Epithelial cell of esophagus (primary cell): ENCODE measurements around the gene DENND6B.
A peak's percentile ranks its signal among the peaks of the same experiment; 100 is the strongest.

Experiments used
- DNase-seq: peaks from one replicate; pipeline ENCODE4 v3.0.0; 2010; ENCODE audit warnings: low read depth
- H3K4me3 ChIP-seq: 2 replicates; pipeline ENCODE4 v1.5.1; 2011; ENCODE audit warnings: mild to moderate bottlenecking, low read length, control low read depth
- TF ChIP-seq, protein P1 (sequence below): IDR thresholded peaks from 2 replicates; pipeline ENCODE4 v1.5.1; 2011; ENCODE audit warnings: low read depth, mild to moderate bottlenecking, low read length, control low read depth, inconsistent platforms; ENCODE audit not compliant: insufficient read depth; ENCODE audit errors: missing control alignments

Gene DENND6B

DNA sequence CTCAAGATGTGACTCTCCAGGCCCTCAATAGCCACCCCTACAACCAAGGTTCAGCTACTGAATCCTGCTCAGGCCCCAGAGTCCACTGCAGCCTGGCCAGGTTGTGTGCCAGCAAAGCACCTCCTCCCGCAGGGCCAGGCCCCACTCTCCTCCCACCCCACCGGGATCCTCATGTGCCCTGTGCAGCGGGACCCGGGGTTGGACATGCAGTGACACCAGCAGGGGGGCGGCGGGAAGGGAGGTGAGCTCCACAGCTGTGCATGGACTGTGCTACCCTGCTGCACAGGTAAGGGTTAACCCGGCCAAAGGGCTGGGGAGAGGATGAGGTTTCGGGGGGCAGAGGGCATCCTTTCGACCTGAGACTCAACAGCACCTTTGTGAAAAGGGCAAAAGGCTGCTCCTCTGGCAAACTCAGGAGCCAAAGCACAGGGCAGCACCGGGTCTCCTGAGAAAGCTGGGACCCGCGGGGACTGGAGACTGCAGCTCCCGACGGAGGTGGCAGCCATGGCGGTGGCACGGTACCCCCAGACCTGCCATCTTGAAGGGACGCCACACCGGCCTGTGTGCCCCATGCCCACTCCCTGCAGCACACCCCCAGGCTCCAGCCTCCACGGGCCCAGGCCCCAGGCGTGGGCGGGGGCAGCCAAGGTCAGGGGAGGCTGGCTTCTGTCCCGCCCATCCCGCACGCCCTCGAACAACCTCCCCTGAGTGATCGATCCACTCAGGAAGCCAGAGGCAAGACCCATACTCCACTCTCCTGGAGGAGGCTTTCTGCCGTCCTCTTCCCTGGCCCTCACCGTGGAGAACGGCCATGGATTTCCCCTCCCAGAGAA, 29.9 kb downstream of the DENND6B start:
- TF ChIP-seq, protein P1, sequence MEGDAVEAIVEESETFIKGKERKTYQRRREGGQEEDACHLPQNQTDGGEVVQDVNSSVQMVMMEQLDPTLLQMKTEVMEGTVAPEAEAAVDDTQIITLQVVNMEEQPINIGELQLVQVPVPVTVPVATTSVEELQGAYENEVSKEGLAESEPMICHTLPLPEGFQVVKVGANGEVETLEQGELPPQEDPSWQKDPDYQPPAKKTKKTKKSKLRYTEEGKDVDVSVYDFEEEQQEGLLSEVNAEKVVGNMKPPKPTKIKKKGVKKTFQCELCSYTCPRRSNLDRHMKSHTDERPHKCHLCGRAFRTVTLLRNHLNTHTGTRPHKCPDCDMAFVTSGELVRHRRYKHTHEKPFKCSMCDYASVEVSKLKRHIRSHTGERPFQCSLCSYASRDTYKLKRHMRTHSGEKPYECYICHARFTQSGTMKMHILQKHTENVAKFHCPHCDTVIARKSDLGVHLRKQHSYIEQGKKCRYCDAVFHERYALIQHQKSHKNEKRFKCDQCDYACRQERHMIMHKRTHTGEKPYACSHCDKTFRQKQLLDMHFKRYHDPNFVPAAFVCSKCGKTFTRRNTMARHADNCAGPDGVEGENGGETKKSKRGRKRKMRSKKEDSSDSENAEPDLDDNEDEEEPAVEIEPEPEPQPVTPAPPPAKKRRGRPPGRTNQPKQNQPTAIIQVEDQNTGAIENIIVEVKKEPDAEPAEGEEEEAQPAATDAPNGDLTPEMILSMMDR = no peak
- H3K4me3 ChIP-seq = no peak overlapping the region
- no peak for DNase-seq

DNA sequence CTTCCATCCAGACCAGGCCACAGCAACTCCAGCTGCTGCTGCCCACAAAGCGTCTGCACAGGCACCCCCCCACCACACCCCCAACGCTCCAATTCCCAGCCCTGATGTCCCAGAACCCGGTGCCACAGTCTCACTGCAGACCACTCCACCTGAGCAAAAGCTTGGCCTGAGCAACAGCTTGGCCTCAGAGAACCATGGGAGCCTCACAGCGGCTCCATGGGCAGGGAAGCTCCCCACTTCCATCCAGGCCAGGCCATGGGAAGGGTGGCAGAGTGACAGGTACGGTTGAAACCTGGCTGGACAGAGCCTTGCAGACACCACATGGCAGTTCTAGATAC, 32.5 kb downstream of the DENND6B start:
- H3K4me3 ChIP-seq = no peak overlapping the region
- DNase-seq = no peak
- TF ChIP-seq, protein P1 = no peak

DNA sequence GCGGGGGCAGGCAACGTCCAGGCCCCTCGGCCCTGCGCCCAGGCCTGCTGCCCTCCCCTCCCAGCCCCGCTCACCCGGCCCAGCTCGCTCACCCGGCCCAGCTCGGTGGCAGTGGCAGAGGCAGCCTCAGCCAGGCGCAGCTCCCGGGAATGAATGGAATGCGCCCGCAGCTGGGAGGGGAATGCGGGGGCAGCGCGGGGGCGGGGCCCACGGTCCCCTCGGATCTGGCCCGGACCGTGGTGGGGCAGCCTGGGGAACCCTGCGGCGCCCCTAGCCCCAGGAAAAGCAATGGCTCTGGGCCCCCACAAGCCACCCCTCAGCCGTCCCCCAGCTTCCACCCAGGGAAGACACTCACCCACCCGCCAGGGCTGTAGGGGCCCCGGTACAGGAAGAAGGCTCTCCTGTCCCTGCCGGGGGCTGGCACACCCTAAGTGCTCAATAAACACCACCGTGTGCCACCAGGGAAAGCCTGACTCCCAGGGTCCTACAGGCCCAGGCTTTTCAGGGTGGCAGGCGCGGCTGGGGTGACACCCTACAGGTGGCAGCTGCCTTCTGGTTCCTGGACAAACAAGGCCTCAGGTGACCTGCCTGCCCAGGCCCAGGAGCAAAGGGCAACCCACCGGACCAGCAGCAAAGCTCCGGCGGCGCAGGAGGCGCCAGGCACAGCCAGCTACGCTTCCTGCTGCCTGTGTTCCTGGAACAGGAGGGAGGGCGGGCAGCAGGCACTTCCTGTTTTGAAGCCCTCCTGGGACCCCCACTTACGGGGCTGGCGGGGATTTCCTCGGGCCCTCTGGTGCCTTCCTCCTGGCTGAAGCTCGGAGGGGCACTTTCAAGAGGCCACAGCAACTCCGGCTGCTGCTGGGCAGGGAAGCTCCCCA, 33.1 kb downstream of the DENND6B start:
- H3K4me3 ChIP-seq = peak overlapping the region; percentile 8
- DNase-seq = peak; percentile 69
- TF ChIP-seq, protein P1 = no peak

DNA sequence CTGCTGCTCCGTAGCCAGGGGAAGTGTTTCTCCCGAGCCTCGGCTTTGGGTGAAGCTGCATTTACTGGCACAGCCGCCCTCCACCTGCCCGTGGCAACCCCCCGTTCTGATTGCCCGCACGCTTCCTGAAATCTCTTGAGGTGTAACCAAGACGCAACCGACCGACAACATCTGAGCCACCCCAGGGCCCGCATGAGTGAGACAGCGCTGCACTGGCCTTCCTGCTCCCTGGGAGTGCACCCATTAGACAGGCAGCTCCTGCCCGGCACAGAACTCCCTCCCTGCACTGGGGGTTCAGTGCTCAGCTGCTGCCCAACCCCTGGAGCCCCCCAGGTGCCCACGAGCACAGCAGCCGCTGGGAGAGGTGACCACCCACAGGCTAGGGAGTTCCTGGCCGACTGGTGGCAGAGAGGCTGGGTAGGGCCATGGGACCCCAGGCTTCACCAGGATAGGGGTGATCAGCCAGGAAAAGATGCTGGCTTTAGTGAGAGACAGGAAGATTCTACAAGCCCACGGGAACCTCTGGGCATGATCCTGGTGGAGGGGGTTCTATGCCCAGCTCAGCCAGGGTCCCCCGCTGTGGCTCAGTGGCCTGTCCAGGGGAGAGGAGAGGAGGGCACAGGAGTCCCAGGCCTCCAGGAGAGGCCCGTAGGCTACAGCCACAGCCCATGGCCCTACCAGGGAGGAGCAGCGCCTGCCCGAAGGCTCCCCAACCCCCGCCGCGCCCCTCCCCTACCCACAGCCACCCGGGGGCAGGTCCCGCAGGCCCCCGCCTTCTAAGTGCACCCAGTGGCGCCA, 34.0 kb downstream of the DENND6B start:
- TF ChIP-seq, protein P1 = no peak
- DNase-seq = no peak
- peak overlapping the region; percentile 14 for H3K4me3 ChIP-seq

DNA sequence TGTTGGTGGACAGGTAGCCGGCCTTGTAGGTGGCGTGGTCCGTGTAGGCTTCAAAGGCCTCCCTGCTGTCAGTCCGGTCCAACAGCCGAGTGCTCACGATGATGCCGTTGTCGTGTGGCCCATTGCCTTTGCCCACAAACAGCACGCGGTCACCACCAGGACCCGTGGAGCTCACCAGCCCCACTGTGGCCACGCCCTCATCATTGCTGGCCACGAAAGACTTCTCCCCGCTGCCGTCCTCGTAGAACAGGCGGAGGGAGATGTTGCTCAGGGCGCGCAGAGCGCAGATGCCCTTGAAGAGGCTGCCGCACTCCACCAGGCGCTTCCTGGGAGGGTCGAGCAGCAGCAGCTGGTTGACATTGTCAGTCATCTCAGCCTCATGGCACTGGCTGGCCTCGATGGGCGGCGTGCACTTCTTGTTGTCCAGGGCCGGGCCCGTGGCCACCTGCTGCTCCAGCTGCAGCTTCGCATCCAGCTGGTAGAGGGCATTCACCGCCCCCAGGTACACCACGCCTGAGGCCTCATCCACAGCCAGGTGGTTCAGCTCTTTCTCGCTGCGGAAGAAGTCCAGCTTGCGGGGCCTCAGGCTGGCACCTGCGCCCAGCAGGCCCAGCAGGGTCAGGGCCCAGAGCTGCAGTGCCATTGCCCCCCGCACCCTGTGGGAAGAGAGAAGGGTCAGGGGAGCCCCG, 36.7 kb downstream of the DENND6B start:
- TF ChIP-seq, protein P1 = no peak
- no peak for DNase-seq
- no peak overlapping the region for H3K4me3 ChIP-seq
